Heart left ventricle (tissue), 13 donors: ENCODE measurements around the gene EN1.

ENCODE experiments used
- CTCF ChIP-seq, 12 donors: fragments of 200-600 bp; sonication (generic) in 4 of 12; IDR thresholded peaks; one replicate each; pipeline versions ENCODE4 v1.5.0 to v1.8.0; 2018 to 2022; ENCODE audit warnings: antibody characterized with exemption in 12 of 12, mild to moderate bottlenecking in 5 of 12
- POLR2A ChIP-seq, 2 donors: fragments of 450-650 bp; IDR thresholded peaks; one replicate each; pipeline ENCODE4 v1.6.1; 2017; ENCODE audit warnings: antibody characterized with exemption in 2 of 2, mild to moderate bottlenecking in 2 of 2, moderate library complexity in 2 of 2
- donor health status: ischemic (EF 13 %, LVEDD 7.1; RV severe dilation, severe dysfunction).
- donor health status: DM: no; HTN: yes; CAD: no.
- donor health status: DM: no; HTN: no; CAD: no.
- donor health status: ischemic (EF 25% LVEDD 6.9; RV normal size, moderate dysfunction).
- donor health status: ischemic (EF 25% LVEDD 5.7; RV mildly dilated, moderate dysfunction).
- donor health status: ischemic (EF 35%, LVEDD 5.7; RV mildly dilated, moderate dysfunction).
- donor health status: nonischemic (EF 11% LVEDD 7.7; RV severe dilation, severe dysfunction).
- donor health status: DM: yes; HTN: yes; CAD: no.
- donor health status: PGD.
- donor health status: ischemic (EF 29% LVEDD 5.4; RV normal size, mild dysfunction).
- donor health status: nonischemic (EF 23%, LVEDD 6.1; RV moderate dilation, normal function).

- TF ChIP-seq CTCF (IDR thresholded peaks at IDR 0.05), result no peak
- no peak for TF ChIP-seq POLR2A (IDR thresholded peaks at IDR 0.05)
Measured at GRCh38 chr2:118878531-118879149, 31.2 kb upstream of the EN1 start.
